Measurements from ENCODE around the gene ARHGAP22.

Gene ARHGAP22

DNA sequence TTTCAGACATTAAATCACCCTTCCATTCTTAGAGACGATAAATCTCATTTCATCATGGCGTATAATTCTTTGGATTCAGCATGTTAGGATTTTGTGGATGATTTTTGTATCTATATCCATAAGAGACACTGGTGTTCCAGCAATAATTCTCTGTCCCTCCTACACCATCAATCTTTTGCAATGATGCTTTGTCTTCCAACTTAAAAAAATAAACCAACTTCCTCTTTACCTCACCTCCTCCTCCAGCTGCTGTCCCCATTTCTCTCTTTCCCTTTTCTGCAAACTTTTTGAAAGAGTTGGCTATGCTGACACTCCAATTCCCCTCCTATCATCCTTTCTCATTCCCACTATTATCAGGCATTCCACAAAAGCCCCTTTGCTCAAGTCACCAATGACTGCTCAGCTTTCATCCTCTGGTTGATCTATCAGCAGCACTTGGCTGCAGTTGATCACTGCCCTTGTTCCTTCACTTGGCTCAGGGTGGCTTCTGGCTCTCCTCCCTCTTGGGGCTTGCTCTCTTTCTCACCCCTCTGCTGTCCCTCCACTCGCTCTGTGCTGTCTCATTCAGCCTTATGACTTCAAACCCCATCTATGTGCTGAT lies 130.0 kb downstream of the ARHGAP22 start:
- DNase-seq, result no peak

- DNase-seq, result no peak
Observed at GRCh38 chr10:48473704-48474103, 131.2 kb downstream of the ARHGAP22 start.

GRCh38 chr10:48472501-48473069 lies 132.3 kb downstream of the ARHGAP22 start:
- DNase-seq, result no peak

DNA sequence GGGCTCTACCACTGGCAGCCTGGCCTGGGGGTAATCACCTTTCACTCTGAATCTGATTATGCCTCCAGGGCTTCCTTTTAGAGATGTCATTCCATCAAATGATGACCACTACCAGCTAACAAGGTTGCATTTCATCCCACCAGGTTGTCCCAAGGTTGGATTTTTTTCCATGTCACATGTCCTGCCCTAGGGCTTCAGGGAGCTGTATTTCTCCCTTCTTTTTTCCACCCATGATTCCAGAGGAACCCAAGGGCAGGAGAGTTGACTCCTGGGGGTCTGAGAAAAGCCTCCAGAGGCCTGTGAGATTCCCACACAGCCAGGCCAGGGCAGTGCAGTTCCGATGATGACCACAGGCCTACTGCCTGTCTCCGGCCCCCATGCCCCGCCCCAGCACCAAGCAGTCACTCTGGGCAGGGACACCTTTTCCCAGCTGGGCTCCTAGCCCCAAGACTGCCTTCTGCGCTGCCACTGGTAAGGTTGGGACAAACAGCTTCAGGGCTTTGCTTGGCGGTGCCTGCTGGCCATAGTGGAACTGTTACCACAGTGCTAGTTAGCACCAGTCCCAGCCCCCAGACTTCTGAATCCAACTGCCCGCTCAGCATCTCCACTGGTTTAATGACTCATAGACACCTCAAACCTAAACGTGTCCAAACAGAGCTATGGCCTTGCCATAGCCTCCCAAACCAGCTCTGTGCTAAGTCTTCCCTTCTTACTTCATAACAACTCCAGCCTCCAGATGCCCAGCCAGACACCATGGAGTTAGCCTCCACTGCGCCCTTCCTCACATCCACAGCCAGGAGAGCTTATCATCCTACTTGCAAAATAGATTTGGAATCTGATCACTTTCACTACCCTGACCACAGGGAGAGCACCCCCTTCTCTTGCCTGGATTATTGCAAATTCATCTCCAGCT lies 133.7 kb downstream of the ARHGAP22 start:
- DNase-seq, result no peak

DNA sequence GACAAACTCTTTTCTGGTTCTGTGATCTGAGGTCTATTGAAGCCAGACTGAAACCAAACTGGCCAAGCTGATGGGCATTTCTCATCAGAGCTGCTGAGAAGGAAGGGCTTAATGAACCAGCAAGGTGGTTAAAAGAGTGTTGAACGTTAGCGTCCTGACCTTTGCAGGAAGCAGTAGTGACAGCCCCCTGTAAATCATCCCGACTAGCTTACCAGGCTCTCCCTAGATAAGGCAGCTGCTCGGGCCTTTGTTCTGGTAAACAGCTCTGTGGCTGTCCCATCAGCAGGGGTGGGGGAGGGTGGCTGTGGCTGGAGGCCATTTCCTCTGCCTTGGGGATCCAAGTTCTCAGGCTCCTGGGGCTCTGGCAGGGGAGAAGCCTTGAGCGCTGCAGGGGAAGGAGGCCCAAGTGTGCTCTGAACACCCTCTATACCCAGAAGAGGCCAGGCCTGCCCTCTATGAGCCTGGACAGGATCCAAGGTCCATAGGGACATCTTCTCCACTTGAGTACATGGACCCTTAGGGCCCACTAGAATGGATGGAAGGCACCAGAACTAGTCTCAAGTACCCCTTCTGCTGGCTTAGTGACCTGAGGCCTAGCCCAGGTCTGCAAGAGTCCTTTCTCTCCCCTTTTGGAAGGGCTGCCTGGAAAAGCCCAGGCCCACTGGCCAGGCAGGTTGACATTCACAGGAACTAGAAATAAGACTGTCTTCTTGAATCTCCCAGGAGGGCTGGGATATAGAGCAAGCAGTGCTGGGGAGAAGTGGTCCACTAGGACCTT lies 134.6 kb downstream of the ARHGAP22 start:
- no peak for DNase-seq

GRCh38 chr10:48469516-48470020 lies 135.3 kb downstream of the ARHGAP22 start:
- no peak for DNase-seq

- DNase-seq, result no peak
Observed at GRCh38 chr10:48468866-48469511, 135.9 kb downstream of the ARHGAP22 start.

- no peak for DNase-seq
Observed at GRCh38 chr10:48468130-48468790, 136.6 kb downstream of the ARHGAP22 start.

DNA sequence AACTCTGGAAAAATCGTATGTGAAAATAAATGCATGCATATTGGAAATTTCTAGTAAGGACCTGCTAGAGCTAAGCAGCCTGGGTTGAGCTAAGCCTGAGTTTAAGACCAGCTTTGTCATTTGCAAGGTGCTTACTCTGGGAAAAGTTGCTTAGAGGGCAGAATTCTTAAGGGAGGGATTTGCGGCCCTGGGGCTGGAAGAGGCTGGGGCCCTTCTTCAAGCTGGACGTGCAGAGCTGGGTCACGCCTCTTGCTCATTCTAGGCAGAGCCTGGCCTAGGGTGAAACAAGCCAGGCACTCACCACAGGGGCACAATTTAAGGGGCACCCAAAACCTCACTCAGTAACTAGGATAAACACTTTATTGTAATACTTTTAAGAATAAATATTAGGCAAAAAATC lies 137.2 kb downstream of the ARHGAP22 start:
- DNase-seq, result no peak

DNA sequence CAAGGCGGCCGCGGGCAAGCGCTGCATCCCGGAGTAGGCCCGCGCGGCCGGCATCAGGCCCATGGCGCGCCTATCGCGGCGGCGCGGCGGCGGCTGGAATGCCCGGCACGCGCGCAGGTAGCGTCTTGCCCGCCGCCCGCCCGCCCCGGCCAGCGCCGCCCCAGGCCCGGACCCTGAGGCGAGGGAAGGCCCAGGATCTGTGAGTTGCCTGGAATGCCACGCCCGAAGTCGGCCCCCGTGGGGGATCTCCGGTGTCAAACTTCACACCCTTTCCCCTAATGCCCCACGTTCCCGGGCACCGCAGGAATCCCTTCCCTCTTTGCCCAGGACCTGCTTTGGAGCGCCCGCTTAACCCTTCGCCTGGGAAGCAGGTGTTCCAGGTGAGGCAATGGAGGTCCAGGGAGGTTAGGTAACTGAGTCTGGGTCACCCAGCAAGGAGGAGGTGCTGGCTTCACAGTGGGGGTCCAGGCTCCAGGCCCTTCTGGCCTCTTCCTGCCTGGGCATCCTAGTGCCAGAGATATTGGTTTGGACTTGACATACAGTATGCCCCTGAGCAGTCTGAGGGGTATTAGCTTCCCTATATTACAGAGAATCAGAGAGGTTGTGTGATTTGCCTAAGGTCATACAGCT lies 138.1 kb downstream of the ARHGAP22 start:
- no peak for DNase-seq

DNA sequence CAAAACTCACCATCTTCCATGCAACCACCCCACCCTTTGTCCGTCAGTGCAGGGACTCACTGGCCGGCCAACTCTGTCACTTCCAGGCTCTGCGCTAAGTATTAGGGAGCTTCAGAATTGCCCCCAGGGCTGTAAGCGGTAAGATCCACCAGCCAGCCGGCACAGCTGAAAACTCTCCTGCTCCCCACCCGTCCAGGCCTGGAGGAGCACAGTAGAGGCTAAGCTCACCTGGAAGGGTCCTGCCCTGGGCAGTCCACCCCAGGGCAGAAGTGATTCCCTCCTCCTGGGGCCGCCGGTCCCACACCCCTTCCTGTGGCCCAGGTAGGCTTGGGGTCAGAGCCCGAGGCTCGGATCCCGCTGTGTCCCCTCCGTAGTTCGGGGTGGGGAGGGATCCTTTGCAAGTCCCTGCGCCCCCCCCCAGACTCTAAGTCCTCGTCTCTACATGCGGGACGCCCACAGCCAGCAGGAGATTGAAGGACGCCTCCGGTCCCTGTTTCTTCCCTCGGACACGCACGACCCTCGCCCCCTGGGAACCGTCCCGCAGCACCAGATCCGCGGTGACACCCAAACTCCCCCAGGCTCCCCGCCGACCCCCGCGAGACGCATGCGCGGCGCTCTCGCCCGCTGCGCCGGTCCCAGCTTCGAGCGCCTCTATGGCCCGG lies 138.9 kb downstream of the ARHGAP22 start:
- no peak for DNase-seq

- DNase-seq, result no peak
Observed at GRCh38 chr10:48464871-48465736, 139.8 kb downstream of the ARHGAP22 start.

GRCh38 chr10:48464121-48464870 lies 140.6 kb downstream of the ARHGAP22 start:
- no peak for DNase-seq

DNA sequence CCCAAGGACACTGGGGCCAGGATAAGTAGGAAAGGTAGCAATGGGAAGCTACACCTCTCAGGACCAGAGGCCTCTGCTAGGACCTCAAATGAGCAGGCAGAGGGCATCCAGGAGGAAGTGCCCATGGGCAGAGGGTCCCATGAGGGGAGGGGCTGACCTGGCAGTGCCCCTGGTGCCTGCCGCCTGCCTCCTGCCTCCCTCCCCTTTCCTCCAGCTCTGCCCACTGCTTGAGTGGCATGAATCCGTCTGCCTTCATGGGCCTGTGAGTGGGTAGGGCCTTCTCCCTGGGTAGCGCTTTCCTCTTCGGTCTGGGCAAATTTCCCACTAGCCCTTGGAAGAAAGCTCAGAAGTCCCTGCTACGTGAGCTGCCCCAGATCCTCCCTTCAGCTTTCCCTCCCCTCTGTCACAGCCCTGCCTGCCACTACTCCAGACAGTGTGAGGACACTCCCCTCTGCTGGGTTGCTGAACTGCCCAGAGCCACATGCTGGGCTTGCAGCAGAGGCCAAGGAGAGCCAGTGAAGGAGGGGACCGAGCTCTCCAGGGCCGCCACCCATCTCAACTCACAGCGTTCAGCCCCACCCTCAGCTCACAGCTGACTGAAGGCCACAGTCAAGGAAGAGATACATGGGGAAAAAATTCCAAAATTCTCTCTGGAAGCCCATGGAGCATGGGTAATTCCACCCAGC lies 141.4 kb downstream of the ARHGAP22 start:
- no peak for DNase-seq

DNA sequence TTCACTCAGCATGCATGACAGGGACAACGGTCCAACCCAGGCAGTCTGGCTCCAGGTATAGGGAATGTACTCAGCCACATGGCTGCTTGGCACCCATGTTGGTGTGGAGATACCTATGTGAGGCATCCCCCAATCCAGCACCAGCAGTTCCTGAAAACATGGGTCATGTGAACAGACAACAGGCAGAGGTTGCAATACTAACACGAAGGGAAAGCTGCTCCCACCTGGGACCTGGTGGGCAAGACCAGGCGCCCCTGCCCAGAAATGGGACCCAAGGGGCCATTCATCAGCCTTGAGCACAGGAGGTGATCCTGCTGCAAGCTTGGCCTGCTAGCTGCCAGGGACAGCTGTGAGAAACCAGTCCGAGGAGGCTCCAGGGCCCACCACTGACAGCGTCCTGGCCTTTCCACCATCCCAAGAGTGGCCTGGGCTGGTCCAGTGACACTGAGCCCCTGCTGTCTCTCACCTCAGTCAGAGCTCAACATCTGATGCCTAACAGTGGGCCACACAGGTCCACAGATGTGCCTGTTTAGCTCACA lies 142.3 kb downstream of the ARHGAP22 start:
- no peak for DNase-seq

GRCh38 chr10:48461623-48462481 lies 143.0 kb downstream of the ARHGAP22 start:
- no peak for DNase-seq

DNA sequence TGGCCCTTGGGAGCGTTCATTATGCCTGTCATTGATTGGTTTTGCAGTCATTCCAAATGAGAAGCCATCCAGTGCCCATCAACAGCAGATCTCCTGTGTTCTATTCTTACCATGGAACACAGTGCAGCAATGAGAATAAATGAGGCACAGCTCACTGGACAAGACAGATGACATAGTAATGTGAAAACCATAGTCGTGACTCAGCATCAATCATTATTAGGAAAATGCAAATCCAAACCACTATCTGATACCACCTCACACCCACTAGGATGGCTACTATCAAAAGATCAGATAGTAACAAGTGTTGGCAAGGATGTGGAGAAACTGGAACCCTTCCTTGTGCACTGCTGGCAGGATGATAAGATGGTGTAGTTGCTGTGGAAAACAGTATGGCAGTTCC lies 144.7 kb downstream of the ARHGAP22 start:
- no peak for DNase-seq
